CD14-positive monocyte (primary cell): ENCODE measurements around the gene MXRA8. TPM values are rescaled to one million over a fixed set of nuclear protein-coding genes. Genes with fewer than 3 reads are reported as not detected.

Experiments
- DNase-seq, 3 donors: peaks; one replicate each; pipeline ENCODE4 v3.0.0-alpha.2; 2011 to 2022
- H2AFZ ChIP-seq: 2 replicates; pipeline ENCODE4 v1.6.0; 2012; ENCODE audit warnings: mild to moderate bottlenecking, low read depth, low read length, inconsistent platforms; ENCODE audit not compliant: insufficient read depth, poor library complexity, severe bottlenecking
- H3K27ac ChIP-seq, 2 donors: 1 replicate in 1 of 2; 2 replicates in 1 of 2; pipeline ENCODE4 v1.5.1; 2012 to 2013; ENCODE audit warnings: low read length in 2 of 2, control low read depth in 1 of 2, inconsistent platforms in 1 of 2, low read depth in 1 of 2, mild to moderate bottlenecking in 1 of 2
- H3K27me3 ChIP-seq, 2 donors: one replicate each; pipeline versions ENCODE4 v1.6.0 to v1.6.1; 2011 to 2013; ENCODE audit warnings: low read length in 2 of 2; ENCODE audit not compliant: control insufficient read depth in 2 of 2, insufficient read depth in 2 of 2
- H3K36me3 ChIP-seq, 2 donors: replicated peaks in 1 of 2; 1 replicate in 1 of 2; 2 replicates in 1 of 2; pipeline versions ENCODE4 v1.5.1 to v1.6.1; 2012 to 2013; ENCODE audit warnings: low read length in 2 of 2, control low read depth in 1 of 2, inconsistent platforms in 1 of 2, mild to moderate bottlenecking in 1 of 2; ENCODE audit not compliant: insufficient read depth in 2 of 2, control insufficient read depth in 1 of 2
- H3K4me1 ChIP-seq, 2 donors: 1 replicate in 1 of 2; 2 replicates in 1 of 2; pipeline versions ENCODE4 v1.5.1 to v1.6.1; 2012 to 2013; ENCODE audit warnings: low read length in 2 of 2, control low read depth in 1 of 2, inconsistent platforms in 1 of 2, mild to moderate bottlenecking in 1 of 2, moderate library complexity in 1 of 2; ENCODE audit not compliant: insufficient read depth in 2 of 2, control insufficient read depth in 1 of 2
- H3K4me2 ChIP-seq: replicated peaks from 2 replicates; pipeline ENCODE3; 2012; ENCODE audit warnings: low read length, moderate library complexity, mild to moderate bottlenecking; ENCODE audit not compliant: poor library complexity, severe bottlenecking; ENCODE audit errors: extremely low read depth
- H3K4me3 ChIP-seq, 3 experiments: fragments of 200-600 bp in 1 of 3; sonication (generic) in 1 of 3; replicated peaks in 1 of 3; 1 replicate in 2 of 3; 2 replicates in 1 of 3; pipeline ENCODE4 v1.5.1; 2011 to 2013; ENCODE audit warnings: low read length in 3 of 3, mild to moderate bottlenecking in 3 of 3, control low read depth in 2 of 3, low read depth in 2 of 3, inconsistent platforms in 1 of 3, moderate library complexity in 1 of 3
- H3K79me2 ChIP-seq: 2 replicates; pipeline ENCODE4 v1.6.0; 2012; ENCODE audit warnings: mild to moderate bottlenecking, control low read depth, inconsistent platforms, low read length, moderate library complexity; ENCODE audit not compliant: insufficient read depth
- H3K9ac ChIP-seq: 2 replicates; pipeline ENCODE4 v1.6.0; 2017; ENCODE audit warnings: low read length, mild to moderate bottlenecking; ENCODE audit not compliant: insufficient read depth, poor library complexity, severe bottlenecking
- H3K9me3 ChIP-seq, 2 donors: replicated peaks in 1 of 2; 1 replicate in 1 of 2; 2 replicates in 1 of 2; pipeline versions ENCODE4 v1.5.1 to v1.6.1; 2012 to 2013; ENCODE audit warnings: low read length in 2 of 2, control low read depth in 1 of 2; ENCODE audit not compliant: control insufficient read depth in 1 of 2, insufficient read depth in 1 of 2
- H4K20me1 ChIP-seq: 2 replicates; pipeline ENCODE4 v1.6.0; 2012; ENCODE audit warnings: mild to moderate bottlenecking, low read length, control low read depth, moderate library complexity; ENCODE audit not compliant: insufficient read depth
- H3K27ac Mint-ChIP-seq, 7 donors: one replicate each; pipeline ENCODE4 v1.8.0; 2020; ENCODE audit warnings: mild to moderate bottlenecking in 7 of 7, mixed read lengths in 7 of 7, moderate library complexity in 6 of 7, inconsistent platforms in 2 of 7
- H3K27me3 Mint-ChIP-seq, 3 donors: one replicate each; pipeline ENCODE4 v1.8.0; 2021 to 2022; ENCODE audit warnings: low read depth in 3 of 3, mild to moderate bottlenecking in 3 of 3, mixed read lengths in 3 of 3, moderate library complexity in 3 of 3, inconsistent platforms in 1 of 3
- H3K36me3 Mint-ChIP-seq, 2 donors: one replicate each; pipeline ENCODE4 v1.8.0; 2020; ENCODE audit warnings: mixed read lengths in 2 of 2, inconsistent platforms in 1 of 2, mild to moderate bottlenecking in 1 of 2
- H3K4me1 Mint-ChIP-seq: one replicate; pipeline ENCODE4 v1.8.0; 2020; ENCODE audit warnings: mild to moderate bottlenecking, mixed read lengths
- H3K4me3 Mint-ChIP-seq, 2 donors: one replicate each; pipeline ENCODE4 v1.8.0; 2020; ENCODE audit warnings: mild to moderate bottlenecking in 2 of 2, mixed read lengths in 2 of 2, moderate library complexity in 1 of 2
- H3K9me3 Mint-ChIP-seq, 7 donors: one replicate each; pipeline ENCODE4 v1.8.0; 2020 to 2022; ENCODE audit warnings: mixed read lengths in 7 of 7, mild to moderate bottlenecking in 6 of 7, moderate library complexity in 6 of 7, inconsistent platforms in 2 of 7
- CTCF ChIP-seq: fragments of 200-600 bp; IDR thresholded peaks from one replicate; pipeline ENCODE4 v1.8.0; 2022; ENCODE audit warnings: antibody characterized with exemption, mild to moderate bottlenecking
- WGBS: methylation state at CpG from one replicate; pipeline ENCODE4 v1.1.5; 2013; ENCODE audit warnings: missing lambda C conversion rate; ENCODE audit not compliant: insufficient coverage; 5-methylcytosine and 5-hydroxymethylcytosine counted together
- intact Hi-C, 2 donors: fragments of 100-400 bp; cut with micrococcal nuclease; formaldehyde crosslinking; loops; one replicate each; pipeline versions ENCODE4 v1.15.0 to v1.15.1; 2023
- polyA plus RNA-seq, 3 donors: library from polyadenylated mRNA; depleted of rRNA in 1 of 3; unstranded in 2 of 3; stranded (reverse) in 1 of 3; fragments of 300-500 nt in 2 of 3; fragments of >200 nt in 1 of 3; fragmentation: Illumina TruSeq in 2 of 3; gene quantifications; 1 replicate in 2 of 3; 2 replicates in 1 of 3; pipeline ENCODE4 v1.2.3, GENCODE V29; 2012 to 2021

The MXRA8 gene
- polyA plus RNA-seq, 3 donors, result not detected

GRCh38 chr1:1367315-1367714 lies 9.0 kb upstream of the MXRA8 start:
- Histone ChIP-seq H2AFZ (no peak overlapping the region), H3K4me2 (no peak overlapping the region), H3K4me3 (no peak overlapping the region), H3K4me1 (peaks cover 19 to 20% of the 10 kb centered on the region in 2 donors), H3K27me3 (no peaks in the 10 kb centered on the region), H3K27ac (no peak overlapping the region), H3K36me3 (no peaks in the 10 kb centered on the region), H3K9ac (no peak overlapping the region), H3K79me2 (no peaks in the 10 kb centered on the region), H4K20me1 (peaks cover 10% of the 10 kb centered on the region), H3K9me3 (peaks cover 0 to 17% of the 10 kb centered on the region in 2 donors)
- WGBS, result 96% methylated on average over 5 of the region's 5 CpGs
- Mint-ChIP-seq H3K9me3 (peaks cover 0 to 3% (median 0%) of the 10 kb centered on the region in 7 donors), H3K4me3 (no peak overlapping the region), H3K27ac (no peak overlapping the region), H3K36me3 (no peaks in the 10 kb centered on the region), H3K27me3 (peaks cover 15 to 28% (median 26%) of the 10 kb centered on the region in 3 donors), H3K4me1 (peaks cover 23% of the 10 kb centered on the region)
- DNase-seq, result no peak
- TF ChIP-seq CTCF, result no peak
- intact Hi-C loops, result no loop called here

GRCh38 chr1:1366699-1367066 lies 8.3 kb upstream of the MXRA8 start:
- Histone ChIP-seq H3K36me3 (no peaks in the 10 kb centered on the region), H4K20me1 (peaks cover 4% of the 10 kb centered on the region), H3K9me3 (peaks cover 0 to 17% of the 10 kb centered on the region in 2 donors), H3K4me3 (no peak overlapping the region), H3K9ac (no peak overlapping the region), H2AFZ (no peak overlapping the region), H3K4me1 (peaks cover 13 to 14% of the 10 kb centered on the region in 2 donors), H3K27ac (no peak overlapping the region), H3K27me3 (peaks cover 0 to 6% of the 10 kb centered on the region in 2 donors), H3K4me2 (no peak overlapping the region), H3K79me2 (no peaks in the 10 kb centered on the region)
- no peak overlapping the region for H3K27ac Mint-ChIP-seq
- intact Hi-C loops, result no loop called here
- no peak for TF ChIP-seq CTCF
- 81% methylated on average over 2 of the region's 3 CpGs for WGBS
- no peaks in the 10 kb centered on the region for H3K36me3 Mint-ChIP-seq
- H3K27me3 Mint-ChIP-seq, result peaks cover 20 to 35% (median 33%) of the 10 kb centered on the region in 3 donors
- no peak overlapping the region for H3K4me3 Mint-ChIP-seq
- no peak for DNase-seq
- peaks cover 0 to 3% (median 0%) of the 10 kb centered on the region in 7 donors for H3K9me3 Mint-ChIP-seq
- H3K4me1 Mint-ChIP-seq, result peaks cover 19% of the 10 kb centered on the region
